Rectal smooth muscle tissue (tissue), 1 donor: ENCODE measurements around the gene REXO4.
"Not testable (repeated sequence)": the region's sequence is repeated elsewhere in the genome, so short reads cannot be mapped to it uniquely, and the experiment has no call there.

Experiments
- H3K27ac ChIP-seq: one replicate; pipeline ENCODE4 v1.7.0; 2013; ENCODE audit warnings: low read depth, low read length, inconsistent platforms
- H3K27me3 ChIP-seq: one replicate; pipeline ENCODE4 v1.7.0; 2013; ENCODE audit warnings: low read length; ENCODE audit not compliant: control insufficient read depth, insufficient read depth
- H3K36me3 ChIP-seq: one replicate; pipeline ENCODE4 v1.7.0; 2013; ENCODE audit warnings: low read length; ENCODE audit not compliant: control insufficient read depth, insufficient read depth
- H3K4me1 ChIP-seq: one replicate; pipeline ENCODE4 v1.7.0; 2013; ENCODE audit warnings: low read length; ENCODE audit not compliant: control insufficient read depth, insufficient read depth
- H3K4me3 ChIP-seq: one replicate; pipeline ENCODE4 v1.7.0; 2013; ENCODE audit warnings: low read length
- H3K9ac ChIP-seq: one replicate; pipeline ENCODE4 v1.7.0; 2013; ENCODE audit warnings: low read length

Gene REXO4

DNA sequence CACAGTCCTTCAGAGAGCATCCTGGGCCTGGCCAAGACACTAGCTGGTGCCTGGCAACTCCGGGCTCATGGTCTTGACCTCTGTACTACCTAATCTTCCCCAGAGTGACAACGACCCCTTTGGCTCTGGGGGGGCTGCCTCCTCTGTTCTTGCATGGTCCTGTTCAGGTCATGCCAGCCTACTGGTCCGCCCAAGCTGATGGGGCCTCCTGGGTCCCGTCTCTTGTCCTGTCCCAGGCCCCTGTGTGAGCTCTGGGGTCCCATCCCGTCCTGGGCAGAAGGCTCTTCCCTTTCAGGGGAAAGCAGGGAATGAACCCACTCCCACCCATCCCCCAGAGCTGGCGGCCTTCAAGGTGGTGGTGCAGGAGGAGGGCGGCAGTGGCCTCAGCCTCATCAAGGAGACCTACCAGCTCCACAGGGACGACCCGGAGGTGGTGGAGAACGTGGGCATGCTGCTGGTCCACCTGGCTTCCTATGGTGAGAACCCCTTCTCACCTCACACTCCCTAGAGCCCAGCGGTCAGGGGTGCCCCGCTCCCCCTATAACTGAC lies 13.3 kb downstream of the REXO4 start:
- Histone ChIP-seq H3K27me3 (no peaks in the 10 kb centered on the region), H3K9ac (no peak overlapping the region), H3K36me3 (peaks cover 12% of the 10 kb centered on the region), H3K27ac (no peak overlapping the region), H3K4me3 (no peak overlapping the region), H3K4me1 (no peaks in the 10 kb centered on the region)

DNA sequence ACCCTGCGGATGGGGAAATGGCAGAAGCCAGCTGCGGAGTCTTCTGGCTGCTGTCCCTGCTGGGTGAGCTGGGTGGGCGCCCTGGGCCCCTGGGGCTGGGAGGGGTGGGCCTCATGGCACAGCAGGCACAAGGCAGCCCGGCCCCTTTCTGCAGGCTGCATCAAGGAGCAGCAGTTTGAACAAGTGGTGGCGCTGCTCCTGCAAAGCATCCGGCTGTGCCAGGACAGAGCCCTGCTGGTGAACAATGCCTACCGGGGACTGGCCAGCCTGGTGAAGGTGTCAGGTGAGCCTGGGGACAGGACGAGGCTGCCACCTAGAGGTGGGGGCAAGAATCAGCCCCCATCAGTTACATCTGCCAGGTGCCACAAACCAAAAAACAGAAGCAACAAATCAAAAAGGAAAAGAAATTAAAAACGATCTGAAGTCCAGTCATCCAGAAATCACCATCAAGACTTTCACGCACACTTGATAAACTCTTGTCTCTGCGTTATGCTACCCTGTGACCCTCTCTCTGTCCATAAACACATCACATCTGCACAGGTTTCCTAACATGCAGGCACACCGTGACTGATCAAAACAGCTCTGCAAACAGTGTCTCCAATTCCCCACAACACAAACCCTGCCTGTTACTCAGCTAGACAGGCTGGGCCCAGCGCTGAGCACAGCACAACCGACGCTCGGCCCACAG lies 13.9 kb downstream of the REXO4 start:
- Histone ChIP-seq H3K36me3 (peaks cover 12% of the 10 kb centered on the region), H3K4me3 (no peak overlapping the region), H3K9ac (no peak overlapping the region), H3K4me1 (no peaks in the 10 kb centered on the region), H3K27ac (no peak overlapping the region), H3K27me3 (no peaks in the 10 kb centered on the region)

GRCh38 chr9:133402689-133403088 lies 15.1 kb downstream of the REXO4 start:
- Histone ChIP-seq H3K4me1 (no peaks in the 10 kb centered on the region), H3K36me3 (peaks cover 8% of the 10 kb centered on the region), H3K4me3 (no peak overlapping the region), H3K27ac (no peak overlapping the region), H3K27me3 (no peaks in the 10 kb centered on the region), H3K9ac (no peak overlapping the region)

- H3K4me3 ChIP-seq = no peak overlapping the region
- H3K36me3 ChIP-seq = peaks cover 7% of the 10 kb centered on the region
- no peak overlapping the region for H3K27ac ChIP-seq
- no peaks in the 10 kb centered on the region for H3K4me1 ChIP-seq
- no peaks in the 10 kb centered on the region for H3K27me3 ChIP-seq
- no peak overlapping the region for H3K9ac ChIP-seq
Observed at GRCh38 chr9:133401588-133401987, 16.2 kb downstream of the REXO4 start.

DNA sequence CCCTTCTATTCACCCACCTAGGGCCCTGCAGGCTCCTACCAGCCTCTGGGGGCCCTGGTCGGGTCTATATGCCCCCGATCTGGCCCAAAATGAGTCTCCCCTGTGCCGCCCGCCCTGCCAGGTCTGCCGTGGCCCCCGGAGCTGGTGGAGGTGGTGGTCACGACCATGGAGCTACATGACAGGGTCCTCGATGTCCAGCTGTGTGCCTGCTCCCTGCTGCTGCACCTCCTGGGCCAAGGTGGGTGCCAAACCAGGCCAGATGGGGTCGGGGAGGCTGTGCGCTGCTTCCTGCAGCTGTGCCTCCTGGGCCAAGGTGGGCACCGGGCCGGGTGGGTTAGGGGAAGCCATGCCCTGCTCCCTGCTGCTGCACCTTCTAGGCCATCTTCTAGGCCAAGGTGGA lies 17.5 kb downstream of the REXO4 start:
- Histone ChIP-seq H3K4me3 (no peak overlapping the region), H3K4me1 (no peaks in the 10 kb centered on the region), H3K27me3 (peaks cover 1% of the 10 kb centered on the region), H3K36me3 (no peaks in the 10 kb centered on the region), H3K27ac (no peak overlapping the region), H3K9ac (no peak overlapping the region)

DNA sequence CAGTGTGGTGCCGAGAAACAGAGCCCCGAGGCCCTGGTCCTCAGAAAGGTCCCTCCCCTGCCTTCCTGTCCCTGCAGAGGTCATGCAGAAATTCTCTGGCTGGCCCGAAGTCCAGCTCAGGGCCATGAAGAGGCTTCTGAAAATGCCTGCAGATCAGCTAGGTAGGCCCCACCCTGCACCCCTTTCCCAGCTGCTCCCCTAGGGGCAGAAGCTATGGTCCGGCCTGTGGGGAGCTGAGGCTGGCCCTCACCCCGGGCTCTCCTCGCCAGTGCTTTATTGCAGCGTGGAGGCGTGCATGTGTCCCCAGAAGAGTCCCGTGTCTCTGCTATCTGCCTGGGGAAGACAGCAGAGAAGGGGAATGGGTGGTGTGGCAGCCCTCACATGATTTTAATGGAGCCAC lies 19.9 kb downstream of the REXO4 start:
- Histone ChIP-seq H3K27me3 (peaks cover 2% of the 10 kb centered on the region), H3K27ac (no peak overlapping the region), H3K4me1 (no peaks in the 10 kb centered on the region), H3K36me3 (no peaks in the 10 kb centered on the region), H3K9ac (no peak overlapping the region), H3K4me3 (no peak overlapping the region)

- Histone ChIP-seq H3K4me3 (no peak overlapping the region), H3K9ac (no peak overlapping the region)
Observed at GRCh38 chr9:133397370-133397769, 20.4 kb downstream of the REXO4 start.

DNA sequence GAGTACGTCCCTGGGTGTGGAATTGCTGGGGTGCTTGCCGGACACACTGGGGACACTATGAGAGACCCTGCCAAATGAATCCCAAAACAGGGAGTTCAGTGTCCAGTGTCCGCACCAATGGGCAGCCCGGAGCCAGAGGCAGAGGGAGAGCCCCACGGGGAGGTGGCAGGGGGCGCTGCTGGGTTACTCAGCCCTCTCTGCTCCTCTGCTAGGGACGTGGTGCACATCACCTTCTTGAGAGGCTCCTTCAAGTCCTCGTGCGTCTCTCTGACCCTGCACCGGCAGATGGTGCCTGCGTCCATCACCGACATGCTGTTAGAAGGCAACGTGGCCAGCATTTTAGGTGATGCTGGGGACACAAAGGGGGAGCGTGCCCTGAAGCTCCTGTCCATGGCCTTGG lies 20.9 kb downstream of the REXO4 start:
- no peaks in the 10 kb centered on the region for H3K4me1 ChIP-seq
- H3K9ac ChIP-seq = no peak overlapping the region
- H3K4me3 ChIP-seq = no peak overlapping the region
- H3K27ac ChIP-seq = no peak overlapping the region
- H3K36me3 ChIP-seq = no peaks in the 10 kb centered on the region
- peaks cover 2% of the 10 kb centered on the region for H3K27me3 ChIP-seq

More at GRCh38 chr9:133397370-133397769, 20.4 kb downstream of the REXO4 start:
- H3K4me1 ChIP-seq = no peaks in the 10 kb centered on the region
- H3K27me3 ChIP-seq = peaks cover 2% of the 10 kb centered on the region
- no peaks in the 10 kb centered on the region for H3K36me3 ChIP-seq
- no peak overlapping the region for H3K27ac ChIP-seq

- peaks cover 2% of the 10 kb centered on the region for H3K27me3 ChIP-seq
Observed at GRCh38 chr9:133394687-133395271, 23.0 kb downstream of the REXO4 start.

DNA sequence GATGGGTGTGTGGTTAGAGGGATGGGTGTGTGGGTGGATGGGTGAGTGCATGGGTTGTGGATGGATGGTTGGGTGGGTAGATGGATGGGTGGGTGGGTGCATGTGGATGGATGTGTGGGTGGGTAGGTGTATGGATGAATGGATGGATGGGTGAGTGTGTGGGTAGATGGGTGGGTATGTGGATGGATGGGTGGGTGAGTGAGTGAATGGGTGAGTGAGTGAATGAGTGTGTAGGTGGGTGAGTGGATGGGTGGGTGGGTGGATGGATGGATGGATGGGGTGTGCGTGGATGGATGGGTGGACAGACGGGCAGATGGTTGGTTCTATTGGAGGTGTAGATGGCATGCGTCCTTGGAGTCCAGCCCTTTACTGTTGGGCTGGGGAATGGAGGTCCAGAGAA lies 24.4 kb downstream of the REXO4 start:
- H3K27ac ChIP-seq = no peak overlapping the region
- no peak overlapping the region for H3K9ac ChIP-seq
- peaks cover 2% of the 10 kb centered on the region for H3K27me3 ChIP-seq
- H3K4me3 ChIP-seq = no peak overlapping the region
- H3K4me1 ChIP-seq = no peaks in the 10 kb centered on the region
- no peaks in the 10 kb centered on the region for H3K36me3 ChIP-seq

More at GRCh38 chr9:133394687-133395271, 23.0 kb downstream of the REXO4 start:
- Histone ChIP-seq H3K27ac (no peak overlapping the region), H3K4me1 (no peaks in the 10 kb centered on the region), H3K4me3 (no peak overlapping the region), H3K9ac (no peak overlapping the region), H3K36me3 (no peaks in the 10 kb centered on the region)

DNA sequence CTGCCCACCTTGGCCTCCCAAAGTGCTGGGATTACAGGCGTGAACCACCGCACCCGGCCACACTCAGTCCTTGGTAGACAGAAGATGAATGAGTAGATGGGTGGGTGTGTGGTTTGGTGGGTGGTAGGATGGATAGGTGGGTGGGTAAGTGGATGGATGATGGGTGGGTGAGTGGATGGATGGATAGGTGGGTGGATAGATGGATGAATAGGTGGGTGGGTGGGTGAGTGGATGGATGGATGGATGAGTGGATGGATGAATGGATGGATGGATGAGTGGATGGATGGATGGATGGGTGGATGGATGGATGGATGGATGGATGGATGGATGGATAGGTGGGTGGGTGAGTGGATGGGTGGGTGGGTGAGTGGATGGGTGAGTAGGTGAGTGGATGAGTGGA lies 25.5 kb downstream of the REXO4 start:
- H3K27me3 ChIP-seq, H3K9ac ChIP-seq, H3K36me3 ChIP-seq, H3K4me1 ChIP-seq, H3K4me3 ChIP-seq, H3K27ac ChIP-seq: not testable (repeated sequence)

DNA sequence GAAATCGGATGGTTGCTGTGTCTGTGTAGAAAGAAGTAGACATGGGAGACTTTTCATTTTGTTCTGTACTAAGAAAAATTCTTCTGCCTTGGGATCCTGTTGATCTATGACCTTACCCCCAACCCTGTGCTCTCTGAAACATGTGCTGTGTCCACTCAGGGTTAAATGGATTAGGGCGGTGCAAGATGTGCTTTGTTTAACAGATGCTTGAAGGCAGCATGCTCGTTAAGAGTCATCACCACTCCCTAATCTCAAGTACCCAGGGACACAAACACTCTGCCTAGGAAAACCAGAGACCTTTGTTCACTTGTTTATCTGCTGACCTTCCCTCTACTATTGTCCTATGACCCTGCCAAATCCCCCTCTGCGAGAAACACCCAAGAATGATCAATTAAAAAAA lies 26.4 kb downstream of the REXO4 start:
- not testable (repeated sequence) for H3K9ac ChIP-seq, H3K36me3 ChIP-seq, H3K27ac ChIP-seq, H3K27me3 ChIP-seq, H3K4me3 ChIP-seq, H3K4me1 ChIP-seq

DNA sequence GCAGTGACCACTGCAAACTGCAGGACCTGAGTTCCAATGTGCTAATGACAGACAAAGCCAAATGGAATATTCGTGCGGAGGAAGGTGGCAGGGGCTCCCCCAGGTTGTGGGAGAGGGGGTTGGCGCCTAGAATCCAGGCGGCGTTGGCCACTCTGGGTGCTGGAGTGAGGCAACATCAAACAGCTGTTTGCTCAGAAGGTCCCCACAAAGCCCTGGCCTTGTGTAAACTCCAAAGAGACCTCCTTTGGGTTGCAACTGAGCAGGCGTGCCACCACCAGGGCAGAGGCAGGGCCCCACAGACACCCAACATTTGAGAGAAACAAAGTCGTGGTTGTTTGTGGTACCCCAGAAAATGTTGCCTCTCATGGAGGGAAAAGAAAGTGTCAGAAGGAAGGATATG lies 27.1 kb downstream of the REXO4 start:
- Histone ChIP-seq H3K27me3 (peaks cover 2% of the 10 kb centered on the region), H3K27ac (no peak overlapping the region), H3K4me3 (no peak overlapping the region), H3K36me3 (no peaks in the 10 kb centered on the region), H3K4me1 (no peaks in the 10 kb centered on the region), H3K9ac (no peak overlapping the region)
